Brain microvascular endothelial cell (primary cell): ENCODE measurements around the gene ASS1.

Experiments used
- DNase-seq: peaks from one replicate; pipeline ENCODE4 v3.0.0-alpha.2; 2020
- H3K27ac ChIP-seq: fragments of 250-450 bp; sonication (Bioruptor Pico); 2 replicates; pipeline ENCODE4 v1.5.1; 2020; ENCODE audit warnings: mild to moderate bottlenecking, moderate library complexity
- H3K27me3 ChIP-seq: fragments of 250-450 bp; sonication (Bioruptor Pico); replicated peaks from 2 replicates; pipeline ENCODE4 v1.5.1; 2020; ENCODE audit warnings: mild to moderate bottlenecking
- H3K36me3 ChIP-seq: fragments of 250-450 bp; sonication (Bioruptor Pico); replicated peaks from 2 replicates; pipeline ENCODE4 v1.5.1; 2020; ENCODE audit warnings: mild to moderate bottlenecking
- H3K4me3 ChIP-seq: 2 replicates; pipeline ENCODE4 v1.5.1; 2011; ENCODE audit warnings: low read depth, mild to moderate bottlenecking, control low read depth, low read length, moderate library complexity
- CTCF ChIP-seq: IDR thresholded peaks from 2 replicates; pipeline ENCODE4 v1.5.1; 2011; ENCODE audit warnings: low read depth, mild to moderate bottlenecking, moderate library complexity, low read length, control low read depth, inconsistent platforms; ENCODE audit errors: missing control alignments
- in situ Hi-C: cut with HindIII; loops from 2 replicates; pipeline ENCODE4 v1.10.0; 2017; ENCODE audit warnings: low sequenced_read_pairs, low pct_ligation_motif_present

Gene ASS1

GRCh38 chr9:130478152-130478551, 33.4 kb downstream of the ASS1 start:
- H3K27ac ChIP-seq = no peak overlapping the region
- peaks cover 24% of the 10 kb centered on the region for H3K27me3 ChIP-seq
- TF ChIP-seq CTCF = no peak
- H3K4me3 ChIP-seq = no peak overlapping the region
- DNase-seq = no peak
- in situ Hi-C loops = no loop called here
- no peaks in the 10 kb centered on the region for H3K36me3 ChIP-seq

GRCh38 chr9:130478736-130479575, 34.2 kb downstream of the ASS1 start:
- DNase-seq = no peak
- no peaks in the 10 kb centered on the region for H3K36me3 ChIP-seq
- H3K27ac ChIP-seq = no peak overlapping the region
- in situ Hi-C loops = no loop called here
- no peak for TF ChIP-seq CTCF
- H3K27me3 ChIP-seq = peaks cover 28% of the 10 kb centered on the region
- no peak overlapping the region for H3K4me3 ChIP-seq

DNA sequence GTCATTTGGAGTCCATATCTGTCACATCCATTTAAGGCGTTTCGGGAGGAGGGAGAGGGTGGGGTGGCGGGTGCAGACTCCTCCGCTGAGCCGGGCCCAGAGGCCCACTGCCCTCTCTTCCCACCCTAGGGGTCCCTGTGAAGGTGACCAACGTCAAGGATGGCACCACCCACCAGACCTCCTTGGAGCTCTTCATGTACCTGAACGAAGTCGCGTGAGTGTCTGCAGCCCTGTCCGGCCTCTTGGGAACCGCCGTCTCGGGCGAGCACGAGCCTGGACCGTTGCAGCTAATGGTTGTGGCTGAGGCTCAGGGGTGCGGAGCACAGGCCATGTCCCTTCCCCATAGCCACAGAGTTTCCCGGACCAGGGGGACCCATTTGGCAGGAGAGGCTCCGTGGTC, 34.8 kb downstream of the ASS1 start:
- no peak for TF ChIP-seq CTCF
- no peak overlapping the region for H3K4me3 ChIP-seq
- H3K36me3 ChIP-seq = no peaks in the 10 kb centered on the region
- no peak overlapping the region for H3K27ac ChIP-seq
- in situ Hi-C loops = no loop called here
- peaks cover 25% of the 10 kb centered on the region for H3K27me3 ChIP-seq
- DNase-seq = no peak

DNA sequence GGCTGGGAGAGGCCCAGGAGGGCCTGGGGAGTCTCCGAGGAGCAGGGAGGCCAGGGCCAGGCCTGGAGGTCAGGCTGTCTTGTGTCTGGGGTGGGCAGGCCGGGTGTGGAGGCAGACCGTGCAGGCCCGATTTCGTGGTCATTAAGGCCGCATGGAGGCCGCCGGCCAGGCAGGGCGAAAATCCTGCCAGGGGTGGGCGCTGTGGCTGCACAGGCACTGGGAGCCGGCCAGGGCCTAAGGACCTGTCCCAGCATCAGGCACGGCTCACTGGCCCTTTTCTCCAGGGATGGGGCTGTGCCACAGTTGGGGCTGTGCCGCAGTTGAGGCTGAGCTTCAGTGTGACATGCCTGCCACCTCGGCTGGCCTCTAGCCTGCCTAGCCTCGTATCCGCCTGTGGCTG, 35.9 kb downstream of the ASS1 start:
- no peak for DNase-seq
- in situ Hi-C loops = no loop called here
- no peak overlapping the region for H3K27ac ChIP-seq
- H3K36me3 ChIP-seq = no peaks in the 10 kb centered on the region
- TF ChIP-seq CTCF = peak; percentile 42
- peaks cover 27% of the 10 kb centered on the region for H3K27me3 ChIP-seq
- H3K4me3 ChIP-seq = no peak overlapping the region

- DNase-seq = no peak
Measured at GRCh38 chr9:130482463-130482862, 37.7 kb downstream of the ASS1 start.

More at GRCh38 chr9:130482463-130482862, 37.7 kb downstream of the ASS1 start:
- no peak overlapping the region for H3K27ac ChIP-seq
- TF ChIP-seq CTCF = no peak
- in situ Hi-C loops = no loop called here
- H3K4me3 ChIP-seq = no peak overlapping the region
- H3K27me3 ChIP-seq = peaks cover 27% of the 10 kb centered on the region
- H3K36me3 ChIP-seq = no peaks in the 10 kb centered on the region
